22Rv1 (cell line): ENCODE data around the gene FAM3C.

ENCODE experiments used
- CTCF ChIP-seq: fragments of 450-650 bp; IDR thresholded peaks from 2 replicates; pipeline ENCODE4 v1.5.1; 2017; ENCODE audit warnings: mild to moderate bottlenecking
- ZFX ChIP-seq: fragments of 450-650 bp; IDR thresholded peaks from 2 replicates; pipeline ENCODE4 v1.6.1; 2017; ENCODE audit warnings: antibody characterized with exemption, borderline replicate concordance

DNA sequence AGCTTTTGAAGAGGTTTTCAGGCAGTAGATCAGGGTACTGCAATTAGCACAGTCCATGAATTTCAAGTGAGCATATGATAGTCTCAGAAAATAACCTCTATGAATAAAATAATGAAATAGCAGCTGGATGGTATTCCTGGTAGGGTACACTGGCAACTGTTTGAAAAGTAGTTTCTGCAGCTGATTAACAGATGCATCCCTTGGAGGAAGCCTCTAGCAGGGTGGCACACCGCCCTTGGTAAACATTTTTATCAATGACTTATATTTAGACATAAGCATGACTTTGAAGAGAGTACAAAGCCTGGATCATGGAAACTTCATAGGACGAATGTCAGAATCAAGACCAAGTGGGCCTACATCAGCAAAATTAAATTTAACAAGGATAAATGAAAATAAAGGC is 40.5 kb downstream of the FAM3C start:
- no peak for TF ChIP-seq CTCF
- TF ChIP-seq ZFX, result no peak
